HepG2 (cell line): Measurements from ENCODE around the gene MTOR. TPM values are rescaled to one million over a fixed set of nuclear protein-coding genes. Genes with fewer than 3 reads are reported as not detected.

Source experiments
- ATAC-seq: fragments of 200-7000 bp; cut with Tn5 transposase; 3 replicates; pipeline ENCODE4 v1.9.1; 2020; ENCODE audit warnings: mild to moderate bottlenecking, moderate library complexity
- BruUV-seq: library from RNA; stranded (reverse); fragments of 400-500 nt; replicated peaks from 2 replicates; lab custom pipeline; 2021; lab: Mats Ljungman, UMichigan
- CTCF ChIA-PET: fragments of 300-600 bp; formaldehyde crosslinking; extraction: SDS; loops from one replicate; lab custom pipeline; 2021; ENCODE audit warnings: low total read pairs, inconsistent platforms, low intra/inter-chr PET ratio; lab: Yijun Ruan, JAX
- POLR2A ChIA-PET: fragments of 350-600 bp; sonication (Branson Sonifier 250); formaldehyde crosslinking; loops from one replicate; lab custom pipeline; 2020; ENCODE audit warnings: antibody characterized with exemption, inconsistent platforms; lab: Yijun Ruan, JAX
- DNase-seq: peaks from one replicate; pipeline ENCODE4 v3.0.0-alpha.2; 2015; ENCODE audit warnings: low spot score
- FAIRE-seq: peaks from 3 replicates; lab custom pipeline; 2011; peaks lifted over from hg19 to GRCh38; lab: Jason Lieb, UNC
- H2AFZ ChIP-seq: one replicate; pipeline ENCODE4 v1.6.1; 2011; ENCODE audit warnings: low read length, inconsistent platforms
- H3K27ac ChIP-seq: fragments of 300-600 bp; 3 replicates; pipeline ENCODE4 v1.8.0; 2011; ENCODE audit warnings: mixed run types, mild to moderate bottlenecking, mixed read lengths, low read length, inconsistent platforms; ENCODE audit not compliant: insufficient read depth; ENCODE audit errors: extremely low read length
- H3K27me3 ChIP-seq, 2 experiments: fragments of 200-600 bp in 1 of 2; 2 replicates in 1 of 2; 3 replicates in 1 of 2; pipeline versions ENCODE4 v1.6.0 to v1.8.0; 2011; ENCODE audit warnings: low read length in 2 of 2, mild to moderate bottlenecking in 2 of 2, moderate library complexity in 2 of 2, inconsistent platforms in 1 of 2; ENCODE audit not compliant: insufficient read depth in 2 of 2, control insufficient read depth in 1 of 2
- H3K36me3 ChIP-seq, 2 experiments: fragments of 200-600 bp in 1 of 2; replicated peaks in 1 of 2; 2 replicates in 1 of 2; 3 replicates in 1 of 2; pipeline versions ENCODE4 v1.5.1 to v1.8.0; 2011; ENCODE audit warnings: low read length in 2 of 2, inconsistent platforms in 1 of 2; ENCODE audit not compliant: insufficient read depth in 2 of 2, control insufficient read depth in 1 of 2
- H3K4me1 ChIP-seq: 2 replicates; pipeline ENCODE4 v1.5.1; 2012; ENCODE audit warnings: low read length, inconsistent platforms; ENCODE audit not compliant: insufficient read depth
- H3K4me2 ChIP-seq: 2 replicates; pipeline ENCODE4 v1.6.0; 2011; ENCODE audit warnings: low read depth, low read length, inconsistent platforms
- H3K4me3 ChIP-seq, 3 experiments: fragments of 200-600 bp in 1 of 3; sonication (generic), shearing (Covaris generic) in 1 of 3; replicated peaks in 1 of 3; 2 replicates each; pipeline ENCODE4 v1.5.1; 2011 to 2016; ENCODE audit warnings: low read length in 3 of 3, inconsistent platforms in 2 of 3, low read depth in 2 of 3, mild to moderate bottlenecking in 2 of 3, control low read depth in 1 of 3, mixed read lengths in 1 of 3; ENCODE audit not compliant: insufficient read depth in 1 of 3
- H3K79me2 ChIP-seq: one replicate; pipeline ENCODE4 v1.6.1; 2011; ENCODE audit warnings: low read length, inconsistent platforms; ENCODE audit not compliant: insufficient read depth
- H3K9ac ChIP-seq: 2 replicates; pipeline ENCODE4 v1.6.0; 2011; ENCODE audit warnings: mild to moderate bottlenecking, low read depth, low read length, inconsistent platforms; ENCODE audit not compliant: insufficient read depth
- H3K9me3 ChIP-seq: 2 replicates; pipeline ENCODE4 v1.5.1; 2012; ENCODE audit warnings: mild to moderate bottlenecking, low read length
- H4K20me1 ChIP-seq: 2 replicates; pipeline ENCODE4 v1.6.0; 2011; ENCODE audit warnings: inconsistent platforms, mild to moderate bottlenecking, low read length, moderate library complexity; ENCODE audit not compliant: insufficient read depth
- SNAPC2 ChIP-seq: sonication (generic); formaldehyde crosslinking; IDR thresholded peaks from 2 replicates; pipeline ENCODE4 v1.8.1; 2022; ENCODE audit warnings: mild to moderate bottlenecking, missing genetic modification reagents
- WGBS: methylation state at CpG from one replicate; pipeline ENCODE4 v1.1.6; 2017; ENCODE audit warnings: low lambda C conversion rate; 5-methylcytosine and 5-hydroxymethylcytosine counted together
- in situ Hi-C: cut with HindIII; loops from 2 replicates; pipeline ENCODE4 v1.10.0; 2017; ENCODE audit warnings: low pct_unique_long_range_greater_than_20kb; ENCODE audit not compliant: extremely low pct_ligation_motif_present
- intact Hi-C: fragments of 100-400 bp; cut with micrococcal nuclease; formaldehyde crosslinking; loops from one replicate; pipeline ENCODE4 v1.10.0; 2022; ENCODE audit not compliant: unreplicated experiment
- polyA plus RNA-seq, 8 experiments: library from polyadenylated mRNA; depleted of rRNA in 3 of 8; stranded (reverse) in 7 of 8; unstranded in 1 of 8; fragments of >200 nt; fragmentation: Illumina TruSeq in 4 of 8; extraction: Trizol in 4 of 8; gene quantifications; 2 replicates each; pipeline versions ENCODE4 v1.2.1 to v1.2.3, GENCODE V29; 2011 to 2016; ENCODE audit warnings: low read depth in 4 of 8, missing spikeins in 1 of 8, mixed read lengths in 1 of 8; ENCODE audit not compliant: insufficient read depth in 1 of 8
- small RNA-seq, 3 experiments: library from RNA; depleted of rRNA; stranded (forward); fragments of <200 nt; gene quantifications; one replicate each; pipeline ENCODE3, GENCODE V24; 2012; ENCODE audit warnings: low read depth in 2 of 3, low replicate concordance in 1 of 3; ENCODE audit not compliant: insufficient read length in 3 of 3, insufficient read depth in 2 of 3
- total RNA-seq, 5 experiments: library from RNA; depleted of rRNA; stranded (reverse); fragments of >200 nt; fragmentation: Illumina TruSeq; extraction: Trizol; gene quantifications; 2 replicates each; pipeline ENCODE4 v1.2.3, GENCODE V29; 2016; ENCODE audit warnings: low read depth in 1 of 5
- TF ChIP-seq, protein P1 (sequence below): sonication (generic); formaldehyde crosslinking; IDR thresholded peaks from 2 replicates; pipeline ENCODE4 v1.5.0; 2020; ENCODE audit warnings: mild to moderate bottlenecking, missing genetic modification reagents, moderate library complexity
- TF ChIP-seq, protein P2 (sequence below): sonication (generic); formaldehyde crosslinking; IDR thresholded peaks from 2 replicates; pipeline ENCODE4 v1.8.0; 2022; ENCODE audit warnings: missing genetic modification reagents, low read depth, mild to moderate bottlenecking, borderline replicate concordance

MTOR gene
- total and polyA plus RNA-seq, 2 of the 13 experiments (the other 11 are each of a cell fraction or from before 2014, with no cell fraction given) = 24.6 to 34.6 TPM

DNA sequence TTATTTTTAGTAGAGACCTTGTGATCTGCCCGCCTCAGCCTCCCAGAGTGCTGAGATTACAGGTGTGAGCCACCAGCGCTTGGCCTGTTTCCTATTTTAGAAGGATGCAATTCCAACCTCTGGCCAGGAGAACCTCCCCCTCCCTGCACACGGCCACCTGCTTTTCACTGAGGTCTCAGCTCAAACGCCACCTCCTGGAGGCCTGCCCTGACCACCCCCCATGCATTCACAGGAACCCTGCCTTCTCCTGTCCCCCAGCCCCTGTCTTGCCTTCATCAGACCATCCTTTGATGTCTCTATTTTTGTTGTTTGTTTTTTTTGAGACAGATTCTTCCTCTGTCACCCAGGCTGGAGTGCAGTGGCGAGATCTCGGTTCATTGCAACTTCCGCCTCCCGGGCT is 204.9 kb downstream of the MTOR start:
- ATAC-seq = no peak

More for the DNA sequence above, 204.9 kb downstream of the MTOR start:
- H3K9me3 ChIP-seq = no peaks in the 10 kb centered on the region
- WGBS = 91% methylated on average over 8 of the region's 8 CpGs
- H3K4me3 ChIP-seq = no peak overlapping the region
- in situ Hi-C loops (no loop called here), intact Hi-C loops (no loop called here)
- POLR2A ChIA-PET = interaction anchor here (0.7 to 2.6 kb wide), 2 partner anchors 10 to 66 kb away, joined by 3 to 11 read pairs; partner anchors contain the start of gene MASP2
- DNase-seq = no peak
- no peak overlapping the region for H3K27ac ChIP-seq
- peaks cover 51% of the 10 kb centered on the region for H3K4me1 ChIP-seq
- no peak for FAIRE-seq
- CTCF ChIA-PET = interaction anchor here (0.9 kb wide), 1 partner anchor 20 kb away, joined by 5 read pairs; no protein-coding TSS in a partner anchor
- TF ChIP-seq, protein P1, sequence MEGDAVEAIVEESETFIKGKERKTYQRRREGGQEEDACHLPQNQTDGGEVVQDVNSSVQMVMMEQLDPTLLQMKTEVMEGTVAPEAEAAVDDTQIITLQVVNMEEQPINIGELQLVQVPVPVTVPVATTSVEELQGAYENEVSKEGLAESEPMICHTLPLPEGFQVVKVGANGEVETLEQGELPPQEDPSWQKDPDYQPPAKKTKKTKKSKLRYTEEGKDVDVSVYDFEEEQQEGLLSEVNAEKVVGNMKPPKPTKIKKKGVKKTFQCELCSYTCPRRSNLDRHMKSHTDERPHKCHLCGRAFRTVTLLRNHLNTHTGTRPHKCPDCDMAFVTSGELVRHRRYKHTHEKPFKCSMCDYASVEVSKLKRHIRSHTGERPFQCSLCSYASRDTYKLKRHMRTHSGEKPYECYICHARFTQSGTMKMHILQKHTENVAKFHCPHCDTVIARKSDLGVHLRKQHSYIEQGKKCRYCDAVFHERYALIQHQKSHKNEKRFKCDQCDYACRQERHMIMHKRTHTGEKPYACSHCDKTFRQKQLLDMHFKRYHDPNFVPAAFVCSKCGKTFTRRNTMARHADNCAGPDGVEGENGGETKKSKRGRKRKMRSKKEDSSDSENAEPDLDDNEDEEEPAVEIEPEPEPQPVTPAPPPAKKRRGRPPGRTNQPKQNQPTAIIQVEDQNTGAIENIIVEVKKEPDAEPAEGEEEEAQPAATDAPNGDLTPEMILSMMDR (CRISPR knock-in tag) = 0 out of 2 replicates have a peak, but pooled peaks have one; percentile 24
- no peak for TF ChIP-seq SNAPC2 (CRISPR knock-in tag)
- TF ChIP-seq, protein P2, sequence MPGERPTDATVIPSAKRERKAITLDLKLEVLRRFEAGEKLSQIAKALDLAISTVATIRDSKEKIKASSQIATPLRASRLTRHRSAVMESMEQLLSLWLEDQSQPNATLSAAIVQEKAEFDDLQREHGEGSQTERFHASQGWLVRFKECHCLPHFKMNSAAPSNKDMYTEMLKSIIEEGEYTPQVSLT (CRISPR knock-in tag) = no peak
- no peak overlapping the region for H3K9ac ChIP-seq
- BruUV-seq = no TSS peak
- H3K4me2 ChIP-seq = 0 out of 2 replicates have a peak overlapping the region, but pooled peaks have one; percentile 23
- H3K79me2 ChIP-seq = peaks cover 16% of the 10 kb centered on the region
- H4K20me1 ChIP-seq = peaks cover 3% of the 10 kb centered on the region; the same call in 1 of the 2 replicates
- H3K36me3 ChIP-seq = peaks cover 5 to 23% of the 10 kb centered on the region in 2 experiments; a peak in 4 of 5 replicates
- no peaks in the 10 kb centered on the region; a peak in 1 of 5 replicates for H3K27me3 ChIP-seq
- H2AFZ ChIP-seq = no peak overlapping the region

Small RNA genes within 50 kb of the gene (small RNA-seq; reads per million reads assigned to genes)
- gene RNU6-291P (0 reads per million in 3 experiments), gene RNU6-537P (0 reads per million in 3 experiments), gene RPL39P6 (0 reads per million in 3 experiments)

Other genes with a start within 250 kb of the MTOR start
- gene TARDBP, start 249.9 kb downstream of the MTOR start, total RNA-seq (2016; rRNA removed; fragmentation: Illumina TruSeq; extraction: Trizol) = 62.4 and 159 TPM in 2 replicates
- 78.1 and 93.0 TPM in 2 replicates for gene TARDBP, start 249.9 kb downstream of the MTOR start, polyA plus RNA-seq (2011; rRNA removed)
- gene MASP2, start 215.3 kb downstream of the MTOR start, total RNA-seq (2016; rRNA removed; fragmentation: Illumina TruSeq; extraction: Trizol) = 3.7 and 7.1 TPM in 2 replicates
- gene MASP2, start 215.3 kb downstream of the MTOR start, polyA plus RNA-seq (2011; rRNA removed) = 11.8 and 16.7 TPM in 2 replicates
- gene SRM, start 202.5 kb downstream of the MTOR start, total RNA-seq (2016; rRNA removed; fragmentation: Illumina TruSeq; extraction: Trizol) = 30.3 and 31.8 TPM in 2 replicates
- gene SRM, start 202.5 kb downstream of the MTOR start, polyA plus RNA-seq (2011; rRNA removed) = 27.9 and 28.9 TPM in 2 replicates
- 67.6 and 68.7 TPM in 2 replicates for gene EXOSC10, start 162.7 kb downstream of the MTOR start, total RNA-seq (2016; rRNA removed; fragmentation: Illumina TruSeq; extraction: Trizol)
- 37.4 and 48.4 TPM in 2 replicates for gene EXOSC10, start 162.7 kb downstream of the MTOR start, polyA plus RNA-seq (2011; rRNA removed)
- gene ANGPTL7, start 73.2 kb downstream of the MTOR start, total RNA-seq (2016; rRNA removed; fragmentation: Illumina TruSeq; extraction: Trizol) = not detected in 2 replicates
- not detected in 2 replicates for gene ANGPTL7, start 73.2 kb downstream of the MTOR start, polyA plus RNA-seq (2011; rRNA removed)
- gene UBIAD1, start 10.6 kb upstream of the MTOR start, total RNA-seq (2016; rRNA removed; fragmentation: Illumina TruSeq; extraction: Trizol) = 12.5 and 16.9 TPM in 2 replicates
- gene UBIAD1, start 10.6 kb upstream of the MTOR start, polyA plus RNA-seq (2011; rRNA removed) = 20.4 and 26.4 TPM in 2 replicates
- 0.13 and 0.17 TPM in 2 replicates for gene DISP3, start 216.6 kb upstream of the MTOR start, total RNA-seq (2016; rRNA removed; fragmentation: Illumina TruSeq; extraction: Trizol)
- 0.08 and 0.09 TPM in 2 replicates for gene DISP3, start 216.6 kb upstream of the MTOR start, polyA plus RNA-seq (2011; rRNA removed)